ENCODE results near the gene RNF121. TPM values are rescaled to one million over a fixed set of nuclear protein-coding genes. Genes with fewer than 3 reads are reported as not detected.
A peak's percentile ranks its signal among the peaks of the same experiment; 100 is the strongest.
"Not testable (repeated sequence)": the region's sequence is repeated elsewhere in the genome, so short reads cannot be mapped to it uniquely, and the experiment has no call there.

The RNF121 gene
- total and polyA plus RNA-seq, 7 experiments from 2014 or later: 8.8 to 37.2 (median 20.2) TPM

DNA sequence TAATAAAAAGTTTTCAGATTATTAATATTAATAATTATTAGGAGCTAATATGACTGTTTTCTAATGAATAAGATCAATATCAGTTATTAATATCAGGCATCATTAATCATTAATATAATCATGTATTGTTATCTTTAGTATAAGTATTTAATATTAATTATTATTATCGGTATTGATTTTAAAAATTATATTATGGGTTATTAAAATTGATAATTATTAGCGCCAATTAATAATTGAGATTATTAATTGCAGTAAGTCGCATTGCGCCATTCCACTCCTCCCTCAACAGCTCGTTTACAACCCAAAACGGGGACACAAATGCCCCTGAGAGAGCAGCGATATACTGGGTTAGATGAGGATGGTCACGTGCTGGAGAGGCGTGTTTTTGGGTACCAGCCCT is 20.6 kb upstream of the RNF121 start:
- H3K4me3 Mint-ChIP-seq: no peak overlapping the region
- Histone ChIP-seq H3K9me3 (ENCODE audit: control insufficient read depth in 2 of 3, low read length in 3 of 3) (no peaks in the 10 kb centered on the region), H3K36me3 (ENCODE audit: control insufficient read depth in 2 of 3, insufficient read depth in 3 of 3, low read length in 3 of 3) (peaks cover 0 to 8% (median 5%) of the 10 kb centered on the region in 3 experiments), H3K4me1 (ENCODE audit: control insufficient read depth in 2 of 2, insufficient read depth in 2 of 2, low read length in 2 of 2) (no peaks in the 10 kb centered on the region), H3K4me3 (ENCODE audit: low read length) (no peak overlapping the region), H3K27me3 (ENCODE audit: control insufficient read depth in 2 of 2, insufficient read depth in 2 of 2, low read length in 2 of 2) (no peaks in the 10 kb centered on the region), H3K27ac (ENCODE audit: low read depth, low read length) (no peak overlapping the region)
- no peaks in the 10 kb centered on the region for H3K9me3 Mint-ChIP-seq
- H3K27ac Mint-ChIP-seq: no peak overlapping the region
- POLR2A ChIA-PET: no interaction called here
- DNase-seq (no peak), ATAC-seq (no peak)
- peaks cover 0 to 12% (median 0%) of the 10 kb centered on the region in 7 donors for H3K4me1 Mint-ChIP-seq
- no peaks in the 10 kb centered on the region for H3K27me3 Mint-ChIP-seq
- H3K36me3 Mint-ChIP-seq: peaks cover 8 to 58% (median 30%) of the 10 kb centered on the region in 5 donors
- CTCF ChIA-PET: no interaction called here
- intact Hi-C loops (cut with micrococcal nuclease): no loop called here

DNA sequence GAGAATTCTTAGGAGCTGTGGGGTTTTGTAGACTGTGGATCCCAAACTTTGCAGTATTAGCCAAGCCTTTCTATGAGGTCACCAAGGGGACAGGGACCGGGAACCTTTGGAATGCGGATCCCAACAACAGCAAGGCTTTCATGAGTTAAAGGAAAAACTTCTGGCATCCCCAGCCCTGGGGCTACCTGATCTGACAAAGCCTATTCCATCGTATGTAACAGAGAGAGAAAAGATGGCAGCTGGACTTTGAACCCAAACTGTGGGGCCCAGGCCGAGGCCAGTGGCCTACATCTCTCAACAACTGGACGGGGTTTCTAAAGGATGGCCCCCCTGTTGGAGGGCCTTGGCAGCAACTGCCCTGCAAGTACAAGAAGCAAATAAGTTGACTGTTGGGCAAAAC is 18.1 kb upstream of the RNF121 start:
- intact Hi-C loops (cut with micrococcal nuclease); H3K9me3 ChIP-seq (ENCODE audit: control insufficient read depth in 2 of 3, low read length in 3 of 3); ATAC-seq; H3K4me3 Mint-ChIP-seq; H3K27ac ChIP-seq (ENCODE audit: low read depth, low read length); H3K27ac Mint-ChIP-seq; H3K27me3 Mint-ChIP-seq; H3K9me3 Mint-ChIP-seq; POLR2A ChIA-PET; H3K27me3 ChIP-seq (ENCODE audit: control insufficient read depth in 2 of 2, insufficient read depth in 2 of 2, low read length in 2 of 2); DNase-seq; H3K4me1 ChIP-seq (ENCODE audit: control insufficient read depth in 2 of 2, insufficient read depth in 2 of 2, low read length in 2 of 2); CTCF ChIA-PET; H3K4me3 ChIP-seq (ENCODE audit: low read length): not testable (repeated sequence)
- H3K36me3 ChIP-seq (ENCODE audit: control insufficient read depth in 2 of 3, insufficient read depth in 3 of 3, low read length in 3 of 3): peaks cover 5 to 32% (median 5%) of the 10 kb centered on the region in 3 experiments
- peaks cover 0 to 17% (median 0%) of the 10 kb centered on the region in 7 donors for H3K4me1 Mint-ChIP-seq
- peaks cover 16 to 66% (median 36%) of the 10 kb centered on the region in 5 donors for H3K36me3 Mint-ChIP-seq

DNA sequence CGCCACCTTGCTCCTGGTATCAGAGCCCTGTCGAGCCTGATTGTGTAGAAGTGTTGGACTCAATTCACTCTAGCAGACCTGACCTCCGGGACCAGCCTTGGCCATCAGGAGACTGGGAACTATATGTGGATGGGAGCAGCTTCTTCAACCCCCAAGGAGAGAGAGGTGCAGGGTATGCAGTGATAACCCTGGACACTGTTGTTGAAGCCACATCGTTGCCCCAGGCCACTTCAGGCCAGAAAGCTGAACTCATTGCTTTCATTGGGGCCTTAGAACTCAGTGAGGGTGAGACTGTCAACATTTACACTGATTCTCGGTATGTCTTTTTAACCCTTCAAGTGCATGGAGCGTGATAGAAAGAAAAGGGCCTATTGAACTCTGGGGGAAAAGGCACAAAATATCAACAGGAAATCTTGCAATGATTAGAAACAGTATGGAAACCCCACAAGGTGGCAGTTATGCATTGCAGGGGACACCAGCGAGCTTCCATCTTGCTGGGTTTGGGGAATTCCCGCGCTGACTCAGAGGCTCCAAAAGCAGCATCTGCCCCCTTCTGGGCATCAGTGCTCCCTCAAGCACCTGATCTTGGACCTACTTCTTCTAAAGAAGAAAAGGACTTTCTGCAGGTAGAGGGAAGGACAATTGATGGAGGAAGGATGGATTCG is 17.4 kb upstream of the RNF121 start:
- POLR2A ChIA-PET; CTCF ChIA-PET; H3K4me3 ChIP-seq (ENCODE audit: low read length); ATAC-seq; intact Hi-C loops (cut with micrococcal nuclease); H3K4me1 ChIP-seq (ENCODE audit: control insufficient read depth in 2 of 2, insufficient read depth in 2 of 2, low read length in 2 of 2); H3K9me3 Mint-ChIP-seq; H3K27me3 Mint-ChIP-seq; H3K27ac ChIP-seq (ENCODE audit: low read depth, low read length); H3K4me3 Mint-ChIP-seq; H3K9me3 ChIP-seq (ENCODE audit: control insufficient read depth in 2 of 3, low read length in 3 of 3); H3K27me3 ChIP-seq (ENCODE audit: control insufficient read depth in 2 of 2, insufficient read depth in 2 of 2, low read length in 2 of 2): not testable (repeated sequence)
- H3K36me3 ChIP-seq (ENCODE audit: control insufficient read depth in 2 of 3, insufficient read depth in 3 of 3, low read length in 3 of 3): peaks cover 5 to 38% (median 6%) of the 10 kb centered on the region in 3 experiments
- Mint-ChIP-seq H3K4me1 (peaks cover 0 to 17% (median 0%) of the 10 kb centered on the region in 7 donors), H3K27ac (peak overlapping the region in 1 of 9 donors; percentile 59), H3K36me3 (peaks cover 20 to 66% (median 43%) of the 10 kb centered on the region in 5 donors)
- peak in 1 of 9 donors; percentile 71 for DNase-seq

DNA sequence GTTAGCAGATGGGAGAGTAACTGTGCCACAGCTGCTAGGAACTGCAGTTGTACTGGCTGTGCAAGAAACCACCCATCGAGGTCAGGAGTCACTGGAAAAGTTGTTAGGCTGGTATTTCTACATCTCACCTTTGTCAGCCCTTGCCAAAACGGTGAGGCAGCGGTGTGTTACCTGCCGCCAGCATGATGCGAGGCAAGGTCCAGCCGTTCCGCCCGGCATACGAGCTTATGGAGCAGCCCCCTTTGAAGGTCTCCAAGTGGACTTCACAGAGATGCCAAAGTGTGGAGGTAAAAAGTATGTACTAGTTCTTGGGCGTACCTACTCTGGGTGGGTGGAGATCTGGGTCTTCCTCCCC is 16.9 kb upstream of the RNF121 start:
- CTCF ChIA-PET; H3K27me3 ChIP-seq (ENCODE audit: control insufficient read depth in 2 of 2, insufficient read depth in 2 of 2, low read length in 2 of 2); ATAC-seq; H3K9me3 ChIP-seq (ENCODE audit: control insufficient read depth in 2 of 3, low read length in 3 of 3); intact Hi-C loops (cut with micrococcal nuclease); H3K4me3 Mint-ChIP-seq; POLR2A ChIA-PET; H3K27me3 Mint-ChIP-seq; H3K4me1 ChIP-seq (ENCODE audit: control insufficient read depth in 2 of 2, insufficient read depth in 2 of 2, low read length in 2 of 2); H3K9me3 Mint-ChIP-seq; DNase-seq; H3K4me3 ChIP-seq (ENCODE audit: low read length); H3K27ac ChIP-seq (ENCODE audit: low read depth, low read length): not testable (repeated sequence)
- H3K4me1 Mint-ChIP-seq: peaks cover 0 to 17% (median 0%) of the 10 kb centered on the region in 7 donors
- peaks cover 22 to 66% (median 46%) of the 10 kb centered on the region in 5 donors for H3K36me3 Mint-ChIP-seq
- H3K36me3 ChIP-seq (ENCODE audit: control insufficient read depth in 2 of 3, insufficient read depth in 3 of 3, low read length in 3 of 3): peaks cover 5 to 41% (median 6%) of the 10 kb centered on the region in 3 experiments
- H3K27ac Mint-ChIP-seq: peak overlapping the region in 1 of 9 donors; percentile 59

DNA sequence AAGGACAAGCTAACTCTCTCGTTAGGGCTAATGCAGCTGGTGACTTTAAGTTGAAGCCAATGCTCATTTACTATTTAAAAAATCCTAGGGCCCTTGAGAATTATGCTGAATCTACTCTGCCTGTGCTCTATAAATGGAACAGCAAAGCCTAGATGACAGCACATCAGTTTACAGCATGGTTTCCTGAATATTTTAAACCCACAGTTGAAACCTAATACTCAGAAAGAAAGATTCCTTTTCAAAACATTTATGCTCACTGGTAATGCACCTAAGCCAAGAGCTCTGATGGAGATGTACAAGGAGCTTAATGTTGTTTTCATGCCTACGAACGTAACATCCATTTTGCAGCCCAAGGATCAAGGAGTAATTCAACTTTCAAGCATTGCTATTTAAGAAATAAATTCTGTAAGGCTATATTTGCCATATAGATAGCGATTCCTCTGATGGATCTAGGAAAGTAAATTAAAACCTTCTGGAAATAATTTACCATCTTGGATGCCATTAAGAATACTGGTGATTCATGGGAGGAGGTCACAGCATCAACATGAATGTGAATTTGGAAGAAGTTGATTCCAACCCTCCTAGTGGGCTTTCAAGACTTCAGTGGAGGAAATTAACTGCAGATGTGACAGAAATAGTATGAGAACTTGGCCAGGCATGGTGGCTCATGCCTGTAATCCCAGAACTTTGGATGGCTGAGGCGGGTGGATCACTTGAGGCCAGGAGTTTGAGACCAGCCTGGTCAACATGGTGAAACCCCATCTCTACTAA is 14.9 kb upstream of the RNF121 start:
- POLR2A ChIA-PET: interaction anchor here (0.7 kb wide), 1 partner anchor 14 kb away, joined by 5 read pairs; the partner anchor contains the start of gene XNDC1N
- H3K27me3 ChIP-seq (ENCODE audit: control insufficient read depth in 2 of 2, insufficient read depth in 2 of 2, low read length in 2 of 2): no peaks in the 10 kb centered on the region
- Mint-ChIP-seq H3K4me1 (peaks cover 0 to 17% (median 0%) of the 10 kb centered on the region in 7 donors), H3K36me3 (peaks cover 29 to 70% (median 47%) of the 10 kb centered on the region in 5 donors), H3K27ac (no peak overlapping the region), H3K9me3 (no peaks in the 10 kb centered on the region), H3K27me3 (no peaks in the 10 kb centered on the region), H3K4me3 (no peak overlapping the region)
- peaks cover 0 to 57% (median 6%) of the 10 kb centered on the region in 3 experiments for H3K36me3 ChIP-seq (ENCODE audit: control insufficient read depth in 2 of 3, insufficient read depth in 3 of 3, low read length in 3 of 3)
- intact Hi-C loops (cut with micrococcal nuclease): no loop called here
- H3K27ac ChIP-seq (ENCODE audit: low read depth, low read length): no peak overlapping the region
- no peak for DNase-seq
- H3K9me3 ChIP-seq (ENCODE audit: control insufficient read depth in 2 of 3, low read length in 3 of 3): no peaks in the 10 kb centered on the region
- CTCF ChIA-PET: no interaction called here
- H3K4me1 ChIP-seq (ENCODE audit: control insufficient read depth in 2 of 2, insufficient read depth in 2 of 2, low read length in 2 of 2): no peaks in the 10 kb centered on the region
- ATAC-seq: no peak
- no peak overlapping the region for H3K4me3 ChIP-seq (ENCODE audit: low read length)

DNA sequence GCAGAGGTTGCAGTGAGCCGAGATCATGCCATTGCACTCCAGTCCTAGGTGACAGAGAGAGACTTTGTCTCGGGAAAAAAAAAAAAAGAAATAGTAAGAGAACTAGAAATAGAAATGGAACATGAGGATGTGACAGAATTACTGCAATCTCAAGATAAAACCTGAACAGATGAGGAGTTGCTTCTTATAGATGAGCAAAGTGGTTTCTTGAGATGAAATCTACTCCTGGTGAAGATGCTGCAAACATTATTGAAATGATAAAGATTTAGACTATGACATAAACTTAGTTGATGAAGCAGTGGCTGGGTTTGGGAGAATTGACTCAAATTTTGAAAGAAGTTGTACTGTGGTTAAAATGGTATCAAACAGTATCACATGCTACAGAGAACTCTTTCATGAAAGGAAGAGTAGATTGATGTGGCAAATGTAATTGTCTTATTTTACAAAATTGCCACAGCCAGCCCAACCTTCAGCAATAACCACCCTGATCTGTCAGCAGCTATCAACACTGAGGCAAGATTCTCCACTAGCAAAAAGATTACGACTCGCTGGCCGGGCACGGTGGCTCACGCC is 14.1 kb upstream of the RNF121 start:
- Mint-ChIP-seq H3K4me1 (peaks cover 0 to 17% (median 0%) of the 10 kb centered on the region in 7 donors), H3K27me3 (no peaks in the 10 kb centered on the region), H3K4me3 (no peak overlapping the region), H3K27ac (no peak overlapping the region), H3K9me3 (no peaks in the 10 kb centered on the region), H3K36me3 (peaks cover 30 to 71% (median 47%) of the 10 kb centered on the region in 5 donors)
- Histone ChIP-seq H3K27me3 (ENCODE audit: control insufficient read depth in 2 of 2, insufficient read depth in 2 of 2, low read length in 2 of 2) (no peaks in the 10 kb centered on the region), H3K27ac (ENCODE audit: low read depth, low read length) (no peak overlapping the region), H3K4me1 (ENCODE audit: control insufficient read depth in 2 of 2, insufficient read depth in 2 of 2, low read length in 2 of 2) (no peaks in the 10 kb centered on the region), H3K4me3 (ENCODE audit: low read length) (no peak overlapping the region), H3K9me3 (ENCODE audit: control insufficient read depth in 2 of 3, low read length in 3 of 3) (no peaks in the 10 kb centered on the region), H3K36me3 (ENCODE audit: control insufficient read depth in 2 of 3, insufficient read depth in 3 of 3, low read length in 3 of 3) (peaks cover 0 to 57% (median 6%) of the 10 kb centered on the region in 3 experiments)
- intact Hi-C loops (cut with micrococcal nuclease): no loop called here
- ChIA-PET POLR2A (no interaction called here), CTCF (no interaction called here)
- no peak for ATAC-seq
- no peak for DNase-seq

All from naive thymus-derived CD4-positive, alpha-beta T cell (primary cell).